AG04449 (cell line): ENCODE measurements around the gene GRN.

ENCODE experiments used
- CTCF ChIA-PET: fragments of 350-600 bp; formaldehyde crosslinking; extraction: SDS; loops from one replicate; lab custom pipeline; 2021; ENCODE audit warnings: antibody characterized with exemption; lab: Yijun Ruan, JAX
- POLR2A ChIA-PET: fragments of 400-600, 350-600 bp; formaldehyde crosslinking; extraction: SDS; loops from one replicate; lab custom pipeline; 2020; ENCODE audit warnings: antibody characterized with exemption, inconsistent platforms; lab: Yijun Ruan, JAX
- DNase-seq: peaks from one replicate; pipeline ENCODE4 v3.0.0-alpha.2; 2010; ENCODE audit warnings: low read depth, low spot score
- H3K4me3 ChIP-seq: 2 replicates; pipeline ENCODE4 v1.5.1; 2011; ENCODE audit warnings: low read depth, mild to moderate bottlenecking, control low read depth, low read length
- CTCF ChIP-seq: IDR thresholded peaks from one replicate; pipeline ENCODE4 v1.5.1; 2011; ENCODE audit warnings: mild to moderate bottlenecking, moderate library complexity, low read length, control low read depth, inconsistent platforms; ENCODE audit not compliant: insufficient read depth; ENCODE audit errors: missing control alignments

GRN gene

GRCh38 chr17:44344939-44345453 is at the start of gene GRN:
Gene GRN (plus strand): TSS chr17:44345302. CDS start chr17:44349165, 3,863 bp downstream.
- H3K4me3 ChIP-seq: peak within 1 kb of the TSS; percentile 95
- DNase-seq: peak; percentile 93
- ChIA-PET CTCF (interaction anchor here (0.9 to 3.5 kb wide), 22 partner anchors 8 to 179 kb away, joined by 3 to 37 read pairs (median 4); partner anchors contain the start of genes FAM171A2 and UBTF), POLR2A (interaction anchor here (0.9 to 1.9 kb wide), 6 partner anchors 13 to 135 kb away, joined by 3 to 5 read pairs (median 3); no protein-coding TSS in a partner anchor)
- no peak for TF ChIP-seq CTCF

- ChIA-PET CTCF (no interaction called here), POLR2A (no interaction called here)
- no peak overlapping the region for H3K4me3 ChIP-seq
- no peak for DNase-seq
- TF ChIP-seq CTCF: no peak
Observed at GRCh38 chr17:44297975-44298374, 47.1 kb upstream of the GRN start.

- TF ChIP-seq CTCF: no peak
- ChIA-PET POLR2A (no interaction called here), CTCF (interaction anchor here (1.1 kb wide), 1 partner anchor 27 kb away, joined by 3 read pairs; no protein-coding TSS in a partner anchor)
- H3K4me3 ChIP-seq: no peak overlapping the region
- no peak for DNase-seq
Observed at GRCh38 chr17:44304651-44305050, 40.5 kb upstream of the GRN start.

- no peak for TF ChIP-seq CTCF
- no peak for DNase-seq
- POLR2A ChIA-PET: interaction anchor here (0.5 to 0.6 kb wide), 2 partner anchors 11 to 27 kb away, joined by 3 read pairs; no protein-coding TSS in a partner anchor
- H3K4me3 ChIP-seq: no peak overlapping the region; the same call in 1 of the 2 replicates
- CTCF ChIA-PET: interaction anchor here (0.6 kb wide), 1 partner anchor 76 kb away, joined by 3 read pairs; no protein-coding TSS in a partner anchor
Observed at GRCh38 chr17:44307387-44308186, 37.5 kb upstream of the GRN start.

- H3K4me3 ChIP-seq: peak within 1 kb of the TSS; percentile 52
- DNase-seq: no peak
- ChIA-PET POLR2A (interaction anchor here (0.5 to 0.6 kb wide), 2 partner anchors 10 to 28 kb away, joined by 3 read pairs; no protein-coding TSS in a partner anchor), CTCF (interaction anchor here (0.6 kb wide), 1 partner anchor 77 kb away, joined by 3 read pairs; no protein-coding TSS in a partner anchor)
- TF ChIP-seq CTCF: no peak
Observed at GRCh38 chr17:44308320-44308818, 36.7 kb upstream of the GRN start, which contains the start of gene RUNDC3A. Gene RUNDC3A (plus strand): TSS chr17:44308601. CDS start chr17:44308833, 232 bp downstream.
